Measurements from ENCODE around the gene FBXO31. TPM values are rescaled to one million over a fixed set of nuclear protein-coding genes. Genes with fewer than 3 reads are reported as not detected.

FBXO31 gene
- total and polyA plus RNA-seq, 9 of the 15 experiments (the other 6 are each of a cell fraction or from before 2014, with no cell fraction given): 0.18 to 33.3 (median 10.9) TPM

GRCh38 chr16:87358250-87358649, 25.3 kb downstream of the FBXO31 start:
- H3K9me3 ChIP-seq (replicated peaks; ENCODE audit: control insufficient read depth, insufficient read depth, low read depth, low read length): no peaks in the 10 kb centered on the region
- ATAC-seq (no peak), DNase-seq (ENCODE audit: extremely low read depth in 1 of 4, low spot score in 3 of 4) (no peak), FAIRE-seq (no peak)
- ChIA-PET POLR2A (interaction anchor here (0.6 to 1.8 kb wide), 4 partner anchors 9 to 30 kb away, joined by 3 to 6 read pairs (median 4); no protein-coding TSS in a partner anchor), CTCF (ENCODE audit: low intra/inter-chr PET ratio) (no interaction called here)
- H3K36me3 ChIP-seq (ENCODE audit: control insufficient read depth, insufficient read depth, low read length): peaks cover 62% of the 10 kb centered on the region; the same call in 2 of the 3 replicates
- H3K4me2 ChIP-seq (ENCODE audit: insufficient read depth, low read length): no peak overlapping the region
- 89% methylated on average over 17 of the region's 17 CpGs for WGBS (ENCODE audit: insufficient coverage, low coverage, missing lambda C conversion rate)
- no peak overlapping the region for H2AFZ ChIP-seq (ENCODE audit: low read depth, low read length)
- no peak overlapping the region for H3K4me3 ChIP-seq
- H4K20me1 ChIP-seq (replicated peaks; ENCODE audit: control insufficient read depth, insufficient read depth, low read length): peaks cover 7% of the 10 kb centered on the region
- no TSS peak for BruUV-seq (replicated peaks)
- in situ Hi-C loops (cut with MboI): no loop called here
- no peak overlapping the region for H3K27ac ChIP-seq (ENCODE audit: extremely low read depth, low read depth, low read length)
- peaks cover 10% of the 10 kb centered on the region for H3K79me2 ChIP-seq (ENCODE audit: control insufficient read depth, insufficient read depth, low read length)
- H3K9ac ChIP-seq (ENCODE audit: insufficient read depth in 1 of 2, low read depth in 2 of 2, low read length in 2 of 2): 0 out of 4 replicates have a peak overlapping the region, but pooled peaks of 1 of the 2 experiments have one; percentile 64
- H3K9me1 ChIP-seq (ENCODE audit: control insufficient read depth, insufficient read depth, low read length): no peaks in the 10 kb centered on the region
- intact Hi-C loops (cut with micrococcal nuclease): no loop called here
- peaks cover under 1 to 3% of the 10 kb centered on the region in 2 experiments; a peak in 3 of 5 replicates for H3K4me1 ChIP-seq (replicated peaks in 1 of 2; ENCODE audit: control insufficient read depth in 2 of 2, insufficient read depth in 2 of 2, low read length in 2 of 2)
- TF ChIP-seq PHB2 (IDR thresholded peaks at IDR 0.05; ENCODE audit: low read depth) (no peak), LCOR (CRISPR knock-in tag; IDR thresholded peaks at IDR 0.05) (no peak), FOXM1 (IDR thresholded peaks at IDR 0.05; ENCODE audit: low read depth) (no peak), FOXM1 (CRISPR knock-in tag; IDR thresholded peaks at IDR 0.05; ENCODE audit: low read depth) (no peak), ZNF707 (CRISPR knock-in tag; conservative IDR thresholded peaks at IDR 0.05) (no peak), KAT2B (IDR thresholded peaks at IDR 0.05; ENCODE audit: low read depth, low read length) (no peak), TFAP4 (CRISPR knock-in tag; IDR thresholded peaks at IDR 0.05; ENCODE audit: borderline replicate concordance) (no peak), ZBTB43 (CRISPR knock-in tag; IDR thresholded peaks at IDR 0.05) (no peak), ZNF239 (CRISPR knock-in tag; IDR thresholded peaks at IDR 0.05) (no peak), ZFP91 (CRISPR knock-in tag; IDR thresholded peaks at IDR 0.05) (no peak), ZBED1 (IDR thresholded peaks at IDR 0.05) (no peak), POU5F1 (IDR thresholded peaks at IDR 0.05; ENCODE audit: borderline replicate concordance, low read depth, low read length, partially characterized antibody) (no peak), ZNF785 (CRISPR knock-in tag; IDR thresholded peaks at IDR 0.05) (no peak)
- H3K27me3 ChIP-seq (ENCODE audit: control insufficient read depth in 2 of 2, insufficient read depth in 2 of 2, low read length in 2 of 2): no peaks in the 10 kb centered on the region

Measured in K562 (cell line).